ENCODE data around the gene TNK1. TPM values are rescaled to one million over a fixed set of nuclear protein-coding genes. Genes with fewer than 3 reads are reported as not detected.

TNK1 gene
- total RNA-seq, 2 experiments from 2014 or later, result 6.8 to 6.9 TPM

DNA sequence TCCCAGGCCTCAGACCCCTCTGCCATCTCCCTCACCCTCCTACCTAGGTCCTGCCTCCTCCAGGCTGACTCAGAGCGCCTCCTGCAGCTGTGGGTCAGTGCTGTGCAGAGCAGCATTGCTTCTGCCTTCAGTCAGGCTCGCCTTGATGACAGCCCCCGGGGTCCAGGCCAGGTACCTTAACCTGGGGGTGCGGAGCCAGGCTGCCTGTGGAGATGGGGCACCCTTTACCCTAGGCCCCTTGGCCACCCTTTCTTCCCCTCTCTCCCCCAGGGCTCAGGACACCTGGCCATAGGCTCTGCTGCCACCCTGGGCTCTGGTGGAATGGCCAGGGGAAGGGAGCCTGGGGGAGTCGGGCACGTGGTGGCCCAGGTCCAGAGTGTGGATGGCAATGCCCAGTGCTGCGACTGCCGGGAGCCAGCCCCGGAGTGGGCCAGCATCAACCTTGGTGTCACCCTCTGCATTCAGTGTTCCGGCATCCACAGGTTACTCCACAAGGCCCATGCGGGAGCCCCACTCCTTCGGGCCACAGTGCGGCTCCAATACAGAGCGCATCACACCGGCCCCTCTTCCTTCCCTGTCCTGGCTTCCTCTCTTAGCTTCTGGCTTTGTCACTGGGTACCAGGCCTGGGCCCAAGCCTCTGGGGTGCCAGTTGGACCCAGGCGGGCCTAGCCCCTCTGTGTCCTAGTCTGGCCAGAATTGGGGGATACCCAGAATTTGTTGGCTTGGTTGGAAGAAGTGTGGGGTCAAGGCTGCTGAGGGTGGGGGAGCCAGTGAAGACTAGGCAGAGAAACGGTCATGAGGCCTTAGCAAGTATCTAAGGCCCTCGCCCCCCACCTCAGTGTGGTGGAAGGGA is 33.9 kb upstream of the TNK1 start:
- TF ChIP-seq, protein P1, sequence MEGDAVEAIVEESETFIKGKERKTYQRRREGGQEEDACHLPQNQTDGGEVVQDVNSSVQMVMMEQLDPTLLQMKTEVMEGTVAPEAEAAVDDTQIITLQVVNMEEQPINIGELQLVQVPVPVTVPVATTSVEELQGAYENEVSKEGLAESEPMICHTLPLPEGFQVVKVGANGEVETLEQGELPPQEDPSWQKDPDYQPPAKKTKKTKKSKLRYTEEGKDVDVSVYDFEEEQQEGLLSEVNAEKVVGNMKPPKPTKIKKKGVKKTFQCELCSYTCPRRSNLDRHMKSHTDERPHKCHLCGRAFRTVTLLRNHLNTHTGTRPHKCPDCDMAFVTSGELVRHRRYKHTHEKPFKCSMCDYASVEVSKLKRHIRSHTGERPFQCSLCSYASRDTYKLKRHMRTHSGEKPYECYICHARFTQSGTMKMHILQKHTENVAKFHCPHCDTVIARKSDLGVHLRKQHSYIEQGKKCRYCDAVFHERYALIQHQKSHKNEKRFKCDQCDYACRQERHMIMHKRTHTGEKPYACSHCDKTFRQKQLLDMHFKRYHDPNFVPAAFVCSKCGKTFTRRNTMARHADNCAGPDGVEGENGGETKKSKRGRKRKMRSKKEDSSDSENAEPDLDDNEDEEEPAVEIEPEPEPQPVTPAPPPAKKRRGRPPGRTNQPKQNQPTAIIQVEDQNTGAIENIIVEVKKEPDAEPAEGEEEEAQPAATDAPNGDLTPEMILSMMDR (IDR thresholded peaks at IDR 0.05), result no peak
- DNase-seq (no peak), ATAC-seq (no peak)
- Mint-ChIP-seq H3K4me3 (no peak overlapping the region), H3K36me3 (ENCODE audit: low read depth) (peaks cover 48% of the 10 kb centered on the region), H3K27ac (peak overlapping the region; percentile 34), H3K4me1 (ENCODE audit: low read depth) (peaks cover 28% of the 10 kb centered on the region), H3K27me3 (no peaks in the 10 kb centered on the region), H3K9me3 (no peaks in the 10 kb centered on the region)
- intact Hi-C loops (cut with micrococcal nuclease), result no loop called here
- CTCF ChIA-PET, result interaction anchor here (3.8 to 6.8 kb wide), 4 partner anchors 9 to 50 kb away, joined by 16 to 50 read pairs (median 34); partner anchors contain the start of genes ACAP1 and TMEM95
- POLR2A ChIA-PET, result interaction anchor here (5.2 to 7.4 kb wide), 2 partner anchors 10 to 33 kb away, joined by 29 to 76 read pairs; partner anchors contain the start of genes ACAP1 and GPS2

DNA sequence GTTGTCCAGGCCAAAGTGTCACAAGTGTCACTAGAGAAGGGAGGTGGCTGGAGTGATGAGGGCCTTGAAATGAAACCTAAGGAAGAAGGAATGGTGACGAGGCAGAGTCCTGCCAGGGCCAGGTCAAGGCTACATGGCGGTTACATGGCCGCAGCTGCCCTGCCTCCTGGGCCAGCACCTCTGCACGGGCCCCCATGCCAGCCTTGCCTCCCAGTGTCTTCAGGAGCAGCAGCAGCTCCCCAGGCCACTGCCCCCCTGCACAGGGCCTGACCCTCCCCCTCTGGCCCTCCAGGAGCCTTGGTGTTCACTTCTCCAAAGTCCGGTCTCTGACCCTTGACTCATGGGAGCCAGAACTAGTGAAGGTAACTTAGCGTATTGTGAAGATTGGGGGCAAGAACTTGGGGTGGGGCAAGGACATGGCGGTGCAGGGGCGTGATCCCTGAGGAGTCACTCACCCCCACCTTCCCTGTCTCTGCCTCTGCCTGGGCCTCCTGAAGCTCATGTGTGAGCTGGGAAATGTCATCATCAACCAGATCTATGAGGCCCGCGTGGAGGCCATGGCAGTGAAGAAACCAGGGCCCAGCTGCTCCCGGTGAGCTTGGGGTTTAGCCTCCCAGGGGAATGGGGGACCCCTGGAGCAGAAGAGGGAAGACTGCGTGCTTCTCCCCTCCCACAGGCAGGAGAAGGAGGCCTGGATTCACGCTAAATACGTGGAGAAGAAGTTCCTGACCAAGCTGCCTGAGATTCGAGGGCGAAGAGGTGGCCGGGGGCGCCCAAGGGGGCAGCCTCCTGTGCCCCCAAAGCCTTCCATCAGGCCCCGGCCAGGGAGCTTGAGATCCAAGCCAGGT is 33.0 kb upstream of the TNK1 start:
- intact Hi-C loops (cut with micrococcal nuclease), result no loop called here
- TF ChIP-seq, protein P1 (IDR thresholded peaks at IDR 0.05), result no peak
- H3K27me3 Mint-ChIP-seq, result no peaks in the 10 kb centered on the region
- ATAC-seq, result no peak
- POLR2A ChIA-PET, result interaction anchor here (1.0 to 7.4 kb wide), 5 partner anchors 11 to 225 kb away, joined by 3 to 76 read pairs (median 7); partner anchors contain the start of genes ACAP1, GPS2 and NEURL4
- peaks cover 55% of the 10 kb centered on the region for H3K36me3 Mint-ChIP-seq (ENCODE audit: low read depth)
- no peaks in the 10 kb centered on the region for H3K9me3 Mint-ChIP-seq
- peaks cover 36% of the 10 kb centered on the region for H3K4me1 Mint-ChIP-seq (ENCODE audit: low read depth)
- H3K27ac Mint-ChIP-seq, result peak overlapping the region; percentile 49
- H3K4me3 Mint-ChIP-seq, result no peak overlapping the region
- no peak for DNase-seq
- CTCF ChIA-PET, result interaction anchor here (0.6 to 6.8 kb wide), 9 partner anchors 8 to 213 kb away, joined by 3 to 49 read pairs (median 15); partner anchors contain the start of genes ACAP1, NEURL4, SENP3 and TMEM95

- H3K27me3 Mint-ChIP-seq, result no peaks in the 10 kb centered on the region
- POLR2A ChIA-PET, result interaction anchor here (1.0 to 7.4 kb wide), 8 partner anchors 12 to 339 kb away, joined by 3 to 76 read pairs (median 6); partner anchors contain the start of genes ACAP1, GPS2, NEURL4 and TP53
Measured at GRCh38 chr17:7348478-7349242, 32.2 kb upstream of the TNK1 start.

More at GRCh38 chr17:7348478-7349242, 32.2 kb upstream of the TNK1 start:
- no peaks in the 10 kb centered on the region for H3K9me3 Mint-ChIP-seq
- DNase-seq (no peak), ATAC-seq (no peak)
- intact Hi-C loops (cut with micrococcal nuclease), result no loop called here
- H3K4me3 Mint-ChIP-seq, result no peak overlapping the region
- H3K27ac Mint-ChIP-seq, result peak overlapping the region; percentile 73
- TF ChIP-seq, protein P1 (IDR thresholded peaks at IDR 0.05), result no peak
- CTCF ChIA-PET, result interaction anchor here (0.6 to 6.8 kb wide), 9 partner anchors 8 to 212 kb away, joined by 3 to 49 read pairs (median 8); partner anchors contain the start of genes ACAP1, NEURL4 and SENP3
- H3K4me1 Mint-ChIP-seq (ENCODE audit: low read depth), result peaks cover 39% of the 10 kb centered on the region
- H3K36me3 Mint-ChIP-seq (ENCODE audit: low read depth), result peaks cover 49% of the 10 kb centered on the region

All from activated CD8-positive, alpha-beta T cell treated with anti-CD3 and anti-CD28 coated beads for 36 hours (primary cell).